Activated CD4-positive, alpha-beta T cell treated with anti-CD3 and anti-CD28 coated beads for 1 hour (primary cell): ENCODE results near the gene HOXD8.

Experiments
- DNase-seq: peaks from one replicate; pipeline ENCODE4 v3.0.0-alpha.2; 2020

The HOXD8 gene

GRCh38 chr2:176128982-176129796 lies at the start of gene HOXD8:
HOXD8 (plus strand) TSS chr2:176129705; CDS start chr2:176130367, 662 bp downstream.
- no peak for DNase-seq

- DNase-seq: no peak
Observed at GRCh38 chr2:176079831-176080539, 49.5 kb upstream of the HOXD8 start.

DNA sequence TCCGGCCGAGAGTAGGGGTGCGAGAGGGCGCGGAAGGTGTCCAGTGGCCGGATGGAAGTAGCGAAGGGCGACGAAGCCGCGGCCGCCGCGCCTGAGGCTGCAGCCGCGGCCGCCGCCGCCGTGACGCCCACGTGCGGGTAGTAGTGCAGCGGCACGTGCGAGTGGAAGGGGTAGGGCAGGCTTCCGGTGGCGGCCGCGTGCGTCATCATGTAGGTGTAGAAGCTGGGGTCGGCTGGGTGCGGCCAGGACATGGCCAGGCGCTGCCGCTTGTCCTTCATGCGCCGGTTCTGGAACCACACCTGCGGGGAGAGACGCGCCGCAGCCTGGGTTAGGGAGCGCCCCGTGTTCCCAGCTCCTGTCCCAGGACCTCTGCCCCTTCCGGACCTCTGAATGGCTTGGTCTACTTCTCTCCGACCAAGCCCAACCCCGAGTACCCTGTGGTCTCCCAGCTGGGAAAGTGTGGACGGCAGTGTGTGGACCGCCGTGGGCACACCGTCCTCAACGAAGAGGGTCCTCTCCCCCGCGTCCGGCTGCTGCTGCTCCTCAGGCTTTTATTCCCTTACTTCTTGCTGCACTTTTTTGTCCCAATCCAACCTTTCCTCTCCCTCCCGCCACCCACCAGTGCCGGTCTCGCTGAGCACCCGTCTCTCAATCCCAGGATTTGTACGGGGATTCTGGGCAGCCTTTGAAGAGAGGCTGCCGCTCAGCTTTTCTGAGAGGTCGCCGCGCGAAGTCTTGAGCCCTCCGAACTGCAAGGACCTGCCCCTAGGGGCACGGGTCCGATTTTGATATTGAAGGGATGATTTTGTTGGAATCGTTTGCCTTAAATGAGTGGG lies 48.7 kb upstream of the HOXD8 start:
- no peak for DNase-seq

GRCh38 chr2:176081376-176081836 lies 48.1 kb upstream of the HOXD8 start:
- DNase-seq: no peak

DNA sequence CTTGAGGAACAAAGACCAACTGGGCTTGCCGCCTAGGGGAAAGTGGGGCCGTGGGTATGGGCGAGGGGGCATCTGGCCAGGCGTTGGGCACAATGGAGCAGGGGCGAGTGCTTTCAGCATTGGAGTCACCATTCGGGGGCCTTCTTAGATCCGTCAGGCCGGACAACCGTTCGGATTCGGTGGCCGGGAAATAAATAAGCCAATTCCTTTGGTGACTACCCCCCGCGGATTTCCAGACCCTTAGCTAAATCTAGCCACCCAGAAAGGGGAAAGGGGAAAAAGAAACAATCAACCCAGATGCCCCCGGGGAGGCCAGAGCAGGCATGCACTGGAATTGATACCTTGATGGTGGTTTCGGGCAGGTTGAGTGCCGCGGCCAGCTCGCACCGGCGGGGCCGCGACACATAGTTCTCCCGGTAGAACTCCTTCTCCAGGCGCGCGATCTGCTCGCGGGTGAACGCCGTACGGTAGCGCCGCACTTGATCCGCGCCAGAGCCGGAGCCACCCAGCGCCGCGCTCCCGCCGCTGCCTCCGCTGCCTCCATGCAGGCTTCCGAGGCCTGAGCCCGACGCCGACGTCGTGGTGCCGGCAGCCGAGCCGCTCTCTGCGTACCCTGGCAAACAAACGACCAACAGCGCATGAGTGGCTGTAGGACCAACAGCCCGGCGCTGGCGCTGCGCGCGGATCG lies 47.5 kb upstream of the HOXD8 start:
- DNase-seq: no peak

DNA sequence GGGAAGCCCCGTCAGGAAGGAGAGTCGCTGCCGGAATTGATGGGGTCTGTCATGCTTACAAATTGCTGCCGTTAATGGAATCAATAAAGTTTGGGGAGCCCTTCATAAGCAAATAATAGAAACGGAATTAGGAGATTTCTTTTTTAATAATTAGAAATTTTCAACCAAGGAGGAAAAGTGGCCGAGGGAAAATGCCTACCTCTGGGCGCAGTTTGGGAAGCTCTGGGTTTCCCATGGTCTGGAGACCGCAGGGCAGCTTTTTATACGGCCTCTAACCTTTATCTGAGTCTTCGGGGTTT lies 47.0 kb upstream of the HOXD8 start:
- no peak for DNase-seq

GRCh38 chr2:176082824-176083751 lies 46.4 kb upstream of the HOXD8 start:
- no peak for DNase-seq

DNA sequence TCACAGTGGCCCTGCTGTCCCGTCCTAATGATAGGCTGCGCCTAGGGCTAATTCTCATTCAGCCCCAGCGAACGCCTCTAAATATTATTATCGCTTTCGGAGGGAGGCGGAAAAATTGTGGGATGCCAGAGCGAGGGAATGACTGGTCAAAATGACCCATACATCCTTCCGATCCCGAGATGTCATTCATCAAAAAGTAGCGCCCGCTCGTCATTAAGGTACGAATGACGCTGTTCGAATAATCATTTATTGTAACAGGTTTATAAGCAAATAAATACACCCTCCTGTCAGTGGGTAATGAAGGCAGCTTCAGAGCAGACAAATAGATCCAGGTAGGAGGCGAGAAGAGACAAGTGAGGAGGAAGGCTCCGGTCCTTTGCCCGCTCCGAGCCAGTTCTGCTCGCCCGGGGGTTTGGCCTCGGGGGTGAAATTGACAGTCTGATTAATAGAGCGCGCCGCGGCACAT lies 45.7 kb upstream of the HOXD8 start, which contains the start of gene EVX2:
TSS of gene EVX2 (minus strand) at position 167 of the 466 bp plus-strand sequence. CDS start 186 bp downstream, outside the sequence.
- no peak for DNase-seq

- DNase-seq: no peak
Observed at GRCh38 chr2:176084611-176085119, 44.8 kb upstream of the HOXD8 start.

- no peak for DNase-seq
Observed at GRCh38 chr2:176085120-176085788, 44.3 kb upstream of the HOXD8 start.

- no peak for DNase-seq
Observed at GRCh38 chr2:176085861-176086771, 43.4 kb upstream of the HOXD8 start.

GRCh38 chr2:176087330-176088047 lies 42.0 kb upstream of the HOXD8 start:
- no peak for DNase-seq

- DNase-seq: no peak
Observed at GRCh38 chr2:176088048-176088936, 41.2 kb upstream of the HOXD8 start.

GRCh38 chr2:176088937-176089842 lies 40.3 kb upstream of the HOXD8 start:
- DNase-seq: no peak

GRCh38 chr2:176089843-176090395 lies 39.6 kb upstream of the HOXD8 start:
- no peak for DNase-seq

GRCh38 chr2:176090862-176091261 lies 38.6 kb upstream of the HOXD8 start:
- no peak for DNase-seq
